Psoas muscle (tissue), 8 donors: ENCODE results near the gene ZBTB12. TPM values are rescaled to one million over a fixed set of nuclear protein-coding genes. Genes with fewer than 3 reads are reported as not detected.

ENCODE experiments used
- ATAC-seq, 4 donors: fragments of 200-7000 bp; cut with Tn5 transposase; one replicate each; pipeline ENCODE4 v1.9.1; 2020; ENCODE audit warnings: moderate library complexity in 3 of 4, mild to moderate bottlenecking in 2 of 4
- DNase-seq, 2 donors: peaks; one replicate each; pipeline ENCODE4 v3.0.0-alpha.2; 2020
- H3K27ac ChIP-seq: fragments of 200-600 bp; one replicate; pipeline ENCODE4 v1.8.0; 2022
- H3K27me3 ChIP-seq, 3 donors: fragments of 200-600 bp in 1 of 3; one replicate each; pipeline versions ENCODE4 v1.6.1 to v1.8.0; 2013 to 2022; ENCODE audit warnings: low read length in 2 of 3, mild to moderate bottlenecking in 2 of 3, moderate library complexity in 1 of 3; ENCODE audit not compliant: insufficient read depth in 3 of 3
- H3K36me3 ChIP-seq, 2 donors: fragments of 200-600 bp in 1 of 2; one replicate each; pipeline versions ENCODE4 v1.6.1 to v1.8.0; 2013 to 2022; ENCODE audit warnings: low read depth in 1 of 2, mild to moderate bottlenecking in 1 of 2, moderate library complexity in 1 of 2; ENCODE audit not compliant: insufficient read depth in 1 of 2
- H3K4me1 ChIP-seq: fragments of 200-600 bp; one replicate; pipeline ENCODE4 v1.8.0; 2022
- H3K4me3 ChIP-seq: fragments of 200-600 bp; one replicate; pipeline ENCODE4 v1.8.0; 2022; ENCODE audit warnings: mild to moderate bottlenecking
- H3K9me3 ChIP-seq: fragments of 200-600 bp; one replicate; pipeline ENCODE4 v1.8.0; 2022
- CTCF ChIP-seq: fragments of 200-600 bp; IDR thresholded peaks from one replicate; pipeline ENCODE4 v1.8.0; 2022; ENCODE audit warnings: antibody characterized with exemption
- WGBS, 3 donors: extraction: QIAGEN DNeasy Blood & Tissue Kit; methylation state at CpG; one replicate each; pipeline versions ENCODE4 v1.1.6 to v1.1.7; 2013; 5-methylcytosine and 5-hydroxymethylcytosine counted together
- intact Hi-C, 2 donors: fragments of 100-400 bp; cut with DNase I; formaldehyde crosslinking; loops; one replicate each; pipeline versions ENCODE4 v1.11.0 to v1.14.2; 2022
- long read RNA-seq, 2 donors: library from polyadenylated mRNA; unstranded; transcript quantifications; one replicate each; pipeline ENCODE4 v2.0.0, GENCODE V29; 2021
- polyA plus RNA-seq, 3 donors: library from polyadenylated mRNA; stranded (reverse); fragments of 200-250 nt; gene quantifications; one replicate each; pipeline ENCODE4 v1.2.3, GENCODE V29; 2013
- total RNA-seq, 4 donors: library from RNA; stranded (reverse); fragmentation: NEBNext Ultra II Directional in 2 of 4; extraction: Animal tissue kit (Norgen Biotek cat#: 25700) in 2 of 4; gene quantifications; one replicate each; pipeline versions ENCODE4 v1.2.1 to v1.2.4, GENCODE V29; 2021 to 2023
- donor health status: healthy with polysubstance abuse.
- donor health status: DM: no; HTN: no; CAD: no; lungs with moderate emphysema.
- donor health status: Bipolar disorder and iron deficiency.
- donor health status: healthy.
- donor health status: DM: yes; HTN: yes; CAD: no.
- donor health status: DM: no; HTN: no; CAD: no.
- donor health status: DM: no; HTN: no; CAD: no.
- donor health status: DM: yes; HTN: yes; CAD: no.

The ZBTB12 gene
- total RNA-seq (1 to 10 TPM; 1.1 to 2.6 (median 1.8) TPM), polyA plus RNA-seq (1 to 10 TPM; 2.2 to 4.6 (median 2.9) TPM)
- long read RNA-seq, donor 1 = 0 reads
- long read RNA-seq, donor 2 = 0 reads

DNA sequence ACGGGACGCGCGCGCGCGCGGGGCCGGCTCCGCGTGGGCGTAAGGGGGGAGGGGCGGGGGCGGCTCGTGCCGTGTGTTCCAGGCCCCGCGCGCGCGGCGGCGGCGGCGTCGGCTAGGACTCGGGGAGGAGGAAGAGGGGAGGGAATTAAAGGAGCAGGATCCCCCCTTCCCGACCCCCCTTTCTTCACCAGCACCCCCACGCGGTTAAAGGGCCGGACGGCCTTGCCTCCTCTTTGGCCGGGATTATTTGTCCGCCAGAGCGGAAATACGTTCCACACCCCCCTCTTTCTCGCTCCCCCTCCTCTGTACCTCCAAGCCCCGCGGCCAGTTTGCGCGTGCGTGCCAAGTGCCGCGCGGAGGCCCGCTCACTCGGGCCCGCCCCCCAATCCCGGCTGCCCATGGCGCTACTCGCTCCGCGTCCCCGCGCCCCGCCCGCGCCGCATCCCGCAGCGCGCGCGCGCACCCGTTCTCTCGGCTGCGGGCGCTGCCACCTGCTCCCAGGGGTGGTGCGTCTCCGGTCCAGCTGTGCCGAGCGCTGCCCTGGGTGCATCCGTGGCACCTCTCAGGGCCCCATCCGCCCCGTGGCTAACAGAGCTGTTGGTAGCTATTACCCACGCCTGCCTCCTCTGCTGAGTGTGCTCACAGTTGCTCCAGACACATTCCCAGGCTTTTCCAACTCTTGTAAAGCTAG, at the start of gene ZBTB12:
ZBTB12 (minus strand) TSS at position 134 of the 691 bp plus-strand sequence. CDS start 781 bp downstream, outside the sequence.
- WGBS, 3 donors = 0 to 1% (median 0%) methylated on average over 36 to 76 of the region's 77 CpGs
- H3K4me1 ChIP-seq = peaks cover 19% of the 10 kb centered on the region
- H3K27ac ChIP-seq = peak within 1 kb of the TSS; percentile 75
- peak within 1 kb of the TSS; percentile 75 for H3K4me3 ChIP-seq
- H3K27me3 ChIP-seq = no peaks in the 10 kb centered on the region
- ATAC-seq = peak; percentile 75 to 81 (median 78)
- intact Hi-C loops = loop anchor here (2.0 to 5.0 kb wide), 2 partner anchors 50 to 51 kb away; no protein-coding TSS in a partner anchor
- peak; percentile 91 to 93 for DNase-seq
- no peaks in the 10 kb centered on the region for H3K9me3 ChIP-seq
- H3K36me3 ChIP-seq = no peaks in the 10 kb centered on the region
- no peak for TF ChIP-seq CTCF

- Histone ChIP-seq H3K36me3 (peaks cover 0 to 41% of the 10 kb centered on the region in 2 donors), H3K4me3 (no peak overlapping the region), H3K27ac (no peak overlapping the region), H3K4me1 (no peaks in the 10 kb centered on the region), H3K27me3 (peaks cover 0 to 2% (median 0%) of the 10 kb centered on the region in 3 donors), H3K9me3 (no peaks in the 10 kb centered on the region)
- ATAC-seq (no peak), DNase-seq (no peak)
- no peak for TF ChIP-seq CTCF
- WGBS, 3 donors = 71 to 79% (median 73%) methylated on average over 7 of the region's 7 CpGs
- intact Hi-C loops = loop anchor here (5.0 kb wide), 4 partner anchors 48 to 403 kb away; partner anchors contain the start of genes LY6G5C (in 2 of the 2), ATP6V1G2 (in 1 of the 2), CSNK2B (in 1 of the 2) and LY6G5B (in 1 of the 2)
Observed at GRCh38 chr6:31949926-31950548, 48.2 kb upstream of the ZBTB12 start.

GRCh38 chr6:31948753-31949413, 47.0 kb upstream of the ZBTB12 start:
- no peak for TF ChIP-seq CTCF
- WGBS, 3 donors = 80 to 82% (median 82%) methylated on average over 6 of the region's 6 CpGs
- H3K4me1 ChIP-seq = no peaks in the 10 kb centered on the region
- H3K36me3 ChIP-seq = peaks cover 0 to 30% of the 10 kb centered on the region in 2 donors
- H3K9me3 ChIP-seq = no peaks in the 10 kb centered on the region
- intact Hi-C loops = no loop called here
- ATAC-seq = peak in 2 of 4 donors; percentile 15 to 29
- peaks cover 0 to 12% (median 0%) of the 10 kb centered on the region in 3 donors for H3K27me3 ChIP-seq
- no peak overlapping the region for H3K4me3 ChIP-seq
- DNase-seq = no peak
- H3K27ac ChIP-seq = no peak overlapping the region

DNA sequence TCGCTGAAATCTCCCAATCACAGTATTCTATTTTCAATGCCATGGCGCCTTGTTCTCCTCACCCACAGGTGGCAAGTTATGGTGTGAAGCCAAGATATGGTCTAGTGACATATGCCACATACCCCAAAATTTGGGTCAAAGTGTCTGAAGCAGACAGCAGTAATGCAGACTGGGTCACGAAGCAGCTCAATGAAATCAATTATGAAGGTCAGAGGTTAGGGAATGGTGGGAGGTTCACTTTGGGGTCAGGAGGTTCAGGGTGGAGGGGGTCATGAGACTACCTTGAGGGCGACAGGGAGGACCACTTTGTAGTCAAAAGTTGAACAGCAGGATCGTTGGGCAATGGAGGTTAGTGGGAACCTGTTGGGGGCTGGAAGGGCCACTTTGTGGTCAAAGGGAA, 46.4 kb upstream of the ZBTB12 start:
- DNase-seq = no peak
- Histone ChIP-seq H3K27ac (no peak overlapping the region), H3K9me3 (no peaks in the 10 kb centered on the region), H3K27me3 (peaks cover 0 to 17% (median 0%) of the 10 kb centered on the region in 3 donors), H3K4me1 (no peaks in the 10 kb centered on the region), H3K4me3 (no peak overlapping the region), H3K36me3 (peaks cover 0 to 24% of the 10 kb centered on the region in 2 donors)
- ATAC-seq = no peak
- 73 to 76% (median 73%) methylated on average over 5 of the region's 5 CpGs for WGBS, 3 donors
- intact Hi-C loops = no loop called here
- no peak for TF ChIP-seq CTCF
